ENCODE measurements around the gene RANBP3. TPM values are rescaled to one million over a fixed set of nuclear protein-coding genes. Genes with fewer than 3 reads are reported as not detected.
"Not testable (repeated sequence)": the region's sequence is repeated elsewhere in the genome, so short reads cannot be mapped to it uniquely, and the experiment has no call there.

Gene RANBP3
- total RNA-seq, 1 donor from 2014 or later, result 81.9 TPM

GRCh38 chr19:5891938-5892771 is 85.8 kb downstream of the RANBP3 start:
- no peak overlapping the region for H3K4me3 ChIP-seq (ENCODE audit: low read depth, low read length)
- TF ChIP-seq CTCF (conservative IDR thresholded peaks at IDR 0.05; ENCODE audit: low read depth, low read length), result peak; percentile 87
- no peak for DNase-seq (ENCODE audit: low read depth)

DNA sequence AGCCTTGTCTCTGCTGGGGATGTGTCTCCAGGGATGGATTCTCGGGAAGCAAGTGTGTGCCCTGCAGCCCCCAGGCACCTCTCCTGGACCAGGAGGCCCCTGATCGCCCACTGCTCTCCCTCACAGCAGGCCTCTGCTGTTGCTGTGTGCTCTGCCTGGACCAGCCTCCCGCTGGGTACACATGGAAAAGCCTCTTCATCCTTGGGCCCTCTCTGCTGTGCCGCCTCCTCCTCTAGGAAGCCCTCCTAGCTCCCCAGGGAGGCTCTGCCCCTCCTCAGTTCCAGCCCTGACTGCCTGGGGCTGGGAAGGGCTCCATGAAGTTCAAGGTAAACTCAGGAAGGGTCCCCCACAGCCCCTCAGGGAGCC is 86.4 kb downstream of the RANBP3 start:
- no peak for DNase-seq (ENCODE audit: low read depth)
- no peak overlapping the region for H3K4me3 ChIP-seq (ENCODE audit: low read depth, low read length)
- no peak for TF ChIP-seq CTCF (conservative IDR thresholded peaks at IDR 0.05; ENCODE audit: low read depth, low read length)

GRCh38 chr19:5890099-5890498 is 87.8 kb downstream of the RANBP3 start:
- no peak overlapping the region for H3K4me3 ChIP-seq (ENCODE audit: low read depth, low read length)
- no peak for TF ChIP-seq CTCF (conservative IDR thresholded peaks at IDR 0.05; ENCODE audit: low read depth, low read length)
- DNase-seq (ENCODE audit: low read depth), result no peak

GRCh38 chr19:5889288-5889971 is 88.5 kb downstream of the RANBP3 start:
- no peak overlapping the region for H3K4me3 ChIP-seq (ENCODE audit: low read depth, low read length)
- no peak for DNase-seq (ENCODE audit: low read depth)
- no peak for TF ChIP-seq CTCF (conservative IDR thresholded peaks at IDR 0.05; ENCODE audit: low read depth, low read length)

- H3K4me3 ChIP-seq (ENCODE audit: low read depth, low read length); DNase-seq (ENCODE audit: low read depth): not testable (repeated sequence)
These were observed 93.7 kb downstream of the RANBP3 start for GRCh38 chr19:5884065-5884811.

- DNase-seq (ENCODE audit: low read depth); H3K4me3 ChIP-seq (ENCODE audit: low read depth, low read length): not testable (repeated sequence)
These were observed 94.6 kb downstream of the RANBP3 start for GRCh38 chr19:5883157-5883873.

DNA sequence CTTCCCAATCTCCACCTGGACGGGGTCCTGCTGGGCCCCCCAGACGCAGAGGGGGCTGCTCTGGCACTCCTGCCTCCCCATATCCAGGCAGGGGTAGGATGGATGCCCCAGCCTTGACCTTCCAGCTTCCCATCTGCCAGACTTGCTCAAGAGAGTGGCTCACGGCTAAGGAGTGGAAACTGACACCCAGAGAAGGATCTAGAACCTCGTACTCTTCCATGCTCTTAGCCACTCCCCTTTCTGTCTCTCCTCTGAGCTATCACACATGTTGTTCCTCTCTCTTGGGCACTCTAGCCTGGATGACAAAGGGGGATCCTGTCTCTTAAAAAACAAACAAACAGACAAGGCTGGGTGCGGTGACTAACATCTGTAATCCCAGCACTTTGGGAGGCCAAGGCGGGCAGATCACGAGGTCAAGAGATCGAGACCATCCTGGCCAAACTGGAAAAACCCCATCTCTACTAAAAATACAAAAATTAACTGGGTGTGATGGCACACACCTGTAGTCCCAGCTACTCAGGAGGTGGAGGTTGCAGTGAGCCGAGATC is 95.4 kb downstream of the RANBP3 start:
- DNase-seq (ENCODE audit: low read depth), result no peak
- no peak overlapping the region for H3K4me3 ChIP-seq (ENCODE audit: low read depth, low read length)
- TF ChIP-seq CTCF (conservative IDR thresholded peaks at IDR 0.05; ENCODE audit: low read depth, low read length), result no peak
